OCI-LY1 (cell line): Measurements from ENCODE around the gene TPCN2.

ENCODE experiments used
- H2AFZ ChIP-seq: fragments of 200-600 bp; sonication (generic), shearing (Covaris generic); 2 replicates; pipeline ENCODE4 v1.6.0; 2014; ENCODE audit warnings: antibody characterized with exemption, mild to moderate bottlenecking, low read length
- H3F3A ChIP-seq: fragments of 200-600 bp; sonication (generic), shearing (Covaris generic); 2 replicates; pipeline ENCODE4 v1.6.0; 2014; ENCODE audit warnings: mild to moderate bottlenecking, antibody characterized with exemption, low read length, moderate library complexity; ENCODE audit not compliant: insufficient read depth
- H3K27ac ChIP-seq: fragments of 200-600 bp; sonication (generic); 2 replicates; pipeline ENCODE4 v1.5.1; 2014; ENCODE audit warnings: low read length, mixed run types, mild to moderate bottlenecking, low read depth; ENCODE audit not compliant: poor library complexity, severe bottlenecking
- H3K27me3 ChIP-seq: fragments of 200-600 bp; sonication (generic); 2 replicates; pipeline ENCODE4 v1.6.0; 2014; ENCODE audit warnings: antibody characterized with exemption, mild to moderate bottlenecking, low read length, moderate library complexity; ENCODE audit not compliant: insufficient read depth
- H3K36me3 ChIP-seq: fragments of 200-600 bp; sonication (generic); 2 replicates; pipeline ENCODE4 v1.6.1; 2014; ENCODE audit warnings: mild to moderate bottlenecking, antibody characterized with exemption, low read length, moderate library complexity, mixed read lengths; ENCODE audit not compliant: insufficient read depth
- H3K4me1 ChIP-seq: fragments of 200-600 bp; sonication (generic); 2 replicates; pipeline ENCODE4 v1.5.1; 2014; ENCODE audit warnings: mild to moderate bottlenecking, low read length, moderate library complexity; ENCODE audit not compliant: insufficient read depth, severe bottlenecking
- H3K4me2 ChIP-seq: fragments of 200-600 bp; sonication (generic), shearing (Covaris generic); 2 replicates; pipeline ENCODE4 v1.6.1; 2014; ENCODE audit warnings: low read length
- H3K4me3 ChIP-seq: fragments of 200-600 bp; sonication (generic); 2 replicates; pipeline ENCODE4 v1.5.1; 2014; ENCODE audit warnings: low read length, low read depth, mild to moderate bottlenecking, mixed read lengths; ENCODE audit not compliant: poor library complexity, severe bottlenecking
- H3K79me2 ChIP-seq: fragments of 200-600 bp; shearing (Covaris generic); 2 replicates; pipeline ENCODE4 v1.6.1; 2016; ENCODE audit warnings: mixed run types, low read length, mixed read lengths; ENCODE audit not compliant: insufficient read depth
- H3K9ac ChIP-seq: fragments of 200-600 bp; sonication (generic), shearing (Covaris generic); 2 replicates; pipeline ENCODE4 v1.6.1; 2014; ENCODE audit warnings: mild to moderate bottlenecking, low read length, mixed read lengths
- H3K9me2 ChIP-seq: fragments of 200-600 bp; sonication (generic), shearing (Covaris generic); 2 replicates; pipeline ENCODE4 v1.6.1; 2014; ENCODE audit warnings: low read depth, mild to moderate bottlenecking, low read length, mixed read lengths
- H3K9me3 ChIP-seq: fragments of 200-600 bp; shearing (Covaris generic); 2 replicates; pipeline ENCODE4 v1.6.1; 2014; ENCODE audit warnings: low read length, mixed read lengths
- H4K20me1 ChIP-seq: fragments of 200-600 bp; sonication (generic), shearing (Covaris generic); 2 replicates; pipeline ENCODE4 v1.6.0; 2016; ENCODE audit warnings: mild to moderate bottlenecking, low read length; ENCODE audit not compliant: insufficient read depth
- CTCF ChIP-seq: fragments of 200-600 bp; sonication (generic), shearing (Covaris generic); IDR thresholded peaks from 2 replicates; pipeline ENCODE4 v1.5.1; 2017; ENCODE audit warnings: mild to moderate bottlenecking, antibody characterized with exemption, low read length, moderate library complexity, mixed read lengths
- EZH2 ChIP-seq: fragments of 200-600 bp; sonication (generic), shearing (Covaris generic); IDR thresholded peaks from 2 replicates; pipeline ENCODE4 v1.8.0; 2017; ENCODE audit warnings: borderline replicate concordance, mixed run types, mild to moderate bottlenecking, antibody characterized with exemption, low read length, moderate library complexity, mixed read lengths

TPCN2 gene

DNA sequence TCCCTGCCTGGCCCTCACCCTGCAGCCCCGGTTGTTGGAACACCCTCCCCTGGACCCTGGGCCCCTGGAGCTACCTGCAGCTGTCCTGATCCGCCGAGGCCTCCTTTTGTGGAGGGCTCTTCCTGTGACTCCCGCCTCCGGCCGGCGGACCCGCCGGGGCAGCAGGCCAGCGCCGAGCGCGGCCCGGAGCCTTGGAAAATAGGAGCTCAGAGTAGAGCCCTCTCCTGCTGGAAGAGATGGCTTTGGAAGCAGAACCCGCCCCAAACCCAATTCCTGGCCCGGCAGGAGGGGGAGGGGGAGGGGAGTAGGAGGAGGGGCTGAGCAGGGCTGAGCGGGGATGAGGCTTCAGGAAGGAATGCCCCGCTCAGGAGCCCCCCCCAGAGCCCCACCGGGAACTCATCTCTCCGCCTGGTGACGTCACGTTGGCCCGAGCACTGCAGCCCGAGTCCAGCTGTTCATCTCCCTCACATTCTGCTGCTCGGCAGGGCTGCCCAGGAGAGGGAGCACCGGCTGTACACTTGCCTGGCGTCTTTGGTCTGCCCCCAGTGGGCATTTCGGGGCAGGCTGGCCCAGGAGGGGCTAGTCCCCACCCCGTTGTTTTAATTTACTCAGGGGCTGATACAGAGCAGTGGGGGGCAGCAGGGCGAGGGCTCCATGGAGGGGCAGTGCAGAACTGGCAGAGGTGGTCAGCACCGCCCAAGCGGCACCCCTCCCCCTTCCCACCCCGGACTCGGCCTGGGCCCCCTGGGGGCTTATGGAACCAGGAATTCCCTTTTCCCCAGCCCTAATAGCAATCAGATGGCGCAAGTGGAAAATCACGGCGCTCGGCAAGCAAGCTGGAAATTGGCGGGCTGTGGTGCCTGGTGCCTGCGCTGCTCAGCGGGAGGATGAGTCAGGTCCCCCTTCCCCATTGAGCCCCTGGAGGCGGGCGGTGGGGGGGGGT lies 35.5 kb upstream of the TPCN2 start, which contains the start of gene MRGPRF:
Gene MRGPRF, minus strand, starts transcription at position 238 of the 943 bp plus-strand sequence. CDS start 3,345 bp downstream, outside the sequence.
- Histone ChIP-seq H3K4me3 (no peak within 1 kb of the TSS), H3K9me2 (no peaks in the 10 kb centered on the region), H3K4me1 (no peaks in the 10 kb centered on the region), H4K20me1 (no peaks in the 10 kb centered on the region), H3K27me3 (no peaks in the 10 kb centered on the region), H3K27ac (no peak within 1 kb of the TSS), H3K4me2 (no peak within 1 kb of the TSS), H3K9ac (no peak within 1 kb of the TSS), H2AFZ (no peak within 1 kb of the TSS), H3K36me3 (no peaks in the 10 kb centered on the region), H3K79me2 (no peaks in the 10 kb centered on the region), H3K9me3 (no peaks in the 10 kb centered on the region), H3F3A (no peaks in the 10 kb centered on the region)
- TF ChIP-seq EZH2, result no peak
- no peak for TF ChIP-seq CTCF

GRCh38 chr11:69014084-69014851 lies 34.5 kb upstream of the TPCN2 start:
- H3K4me1 ChIP-seq, result no peaks in the 10 kb centered on the region
- H3K4me2 ChIP-seq, result no peak overlapping the region
- no peaks in the 10 kb centered on the region for H3K9me2 ChIP-seq
- H4K20me1 ChIP-seq, result no peaks in the 10 kb centered on the region
- no peaks in the 10 kb centered on the region for H3K27me3 ChIP-seq
- H3K27ac ChIP-seq, result no peak overlapping the region
- H3F3A ChIP-seq, result no peaks in the 10 kb centered on the region
- H2AFZ ChIP-seq, result no peak overlapping the region
- TF ChIP-seq EZH2, result no peak
- TF ChIP-seq CTCF, result no peak
- no peaks in the 10 kb centered on the region for H3K36me3 ChIP-seq
- H3K9me3 ChIP-seq, result no peaks in the 10 kb centered on the region
- no peak overlapping the region for H3K4me3 ChIP-seq
- H3K79me2 ChIP-seq, result no peaks in the 10 kb centered on the region
- no peak overlapping the region for H3K9ac ChIP-seq

GRCh38 chr11:69014898-69015549 lies 33.7 kb upstream of the TPCN2 start:
- TF ChIP-seq CTCF (no peak), EZH2 (no peak)
- Histone ChIP-seq H3K4me3 (no peak overlapping the region), H3K9me3 (no peaks in the 10 kb centered on the region), H3K27ac (no peak overlapping the region), H3K9me2 (no peaks in the 10 kb centered on the region), H3K79me2 (no peaks in the 10 kb centered on the region), H3K36me3 (no peaks in the 10 kb centered on the region), H3K4me2 (no peak overlapping the region), H3K27me3 (no peaks in the 10 kb centered on the region), H3K4me1 (no peaks in the 10 kb centered on the region), H2AFZ (no peak overlapping the region), H3K9ac (no peak overlapping the region), H3F3A (no peaks in the 10 kb centered on the region), H4K20me1 (no peaks in the 10 kb centered on the region)
